AG04449 (cell line): Measurements from ENCODE around the gene AKAP1.

ENCODE experiments used
- CTCF ChIA-PET: fragments of 350-600 bp; formaldehyde crosslinking; extraction: SDS; loops from one replicate; lab custom pipeline; 2021; ENCODE audit warnings: antibody characterized with exemption; lab: Yijun Ruan, JAX
- POLR2A ChIA-PET: fragments of 400-600, 350-600 bp; formaldehyde crosslinking; extraction: SDS; loops from one replicate; lab custom pipeline; 2020; ENCODE audit warnings: antibody characterized with exemption, inconsistent platforms; lab: Yijun Ruan, JAX
- DNase-seq: peaks from one replicate; pipeline ENCODE4 v3.0.0-alpha.2; 2010; ENCODE audit warnings: low read depth, low spot score
- H3K4me3 ChIP-seq: 2 replicates; pipeline ENCODE4 v1.5.1; 2011; ENCODE audit warnings: low read depth, mild to moderate bottlenecking, control low read depth, low read length
- CTCF ChIP-seq: IDR thresholded peaks from one replicate; pipeline ENCODE4 v1.5.1; 2011; ENCODE audit warnings: mild to moderate bottlenecking, moderate library complexity, low read length, control low read depth, inconsistent platforms; ENCODE audit not compliant: insufficient read depth; ENCODE audit errors: missing control alignments

The AKAP1 gene

GRCh38 chr17:57146273-57146672 is 61.2 kb downstream of the AKAP1 start:
- POLR2A ChIA-PET, result no interaction called here
- no peak overlapping the region for H3K4me3 ChIP-seq
- no peak for DNase-seq
- CTCF ChIA-PET, result interaction anchor here (1.1 to 1.4 kb wide), 2 partner anchors 97 to 688 kb away, joined by 3 to 6 read pairs; no protein-coding TSS in a partner anchor
- TF ChIP-seq CTCF, result no peak

- DNase-seq, result no peak
- POLR2A ChIA-PET, result no interaction called here
- H3K4me3 ChIP-seq, result no peak overlapping the region
- no peak for TF ChIP-seq CTCF
- CTCF ChIA-PET, result no interaction called here
Observed at GRCh38 chr17:57151798-57152197, 66.8 kb downstream of the AKAP1 start.

GRCh38 chr17:57152967-57153528 is 68.0 kb downstream of the AKAP1 start:
- POLR2A ChIA-PET, result no interaction called here
- DNase-seq, result no peak
- CTCF ChIA-PET, result no interaction called here
- no peak overlapping the region for H3K4me3 ChIP-seq
- TF ChIP-seq CTCF, result no peak

- no peak for TF ChIP-seq CTCF
- ChIA-PET POLR2A (no interaction called here), CTCF (no interaction called here)
- H3K4me3 ChIP-seq, result no peak overlapping the region
- DNase-seq, result no peak
Observed at GRCh38 chr17:57154921-57155320, 69.9 kb downstream of the AKAP1 start.

GRCh38 chr17:57158325-57158724 is 73.3 kb downstream of the AKAP1 start:
- TF ChIP-seq CTCF, result no peak
- H3K4me3 ChIP-seq, result no peak overlapping the region
- ChIA-PET POLR2A (no interaction called here), CTCF (interaction anchor here (1.4 kb wide), 1 partner anchor 84 kb away, joined by 8 read pairs; no protein-coding TSS in a partner anchor)
- no peak for DNase-seq

GRCh38 chr17:57158795-57159194 is 73.7 kb downstream of the AKAP1 start:
- no peak for DNase-seq
- no peak overlapping the region for H3K4me3 ChIP-seq
- POLR2A ChIA-PET, result no interaction called here
- CTCF ChIA-PET, result interaction anchor here (1.4 kb wide), 1 partner anchor 84 kb away, joined by 8 read pairs; no protein-coding TSS in a partner anchor
- TF ChIP-seq CTCF, result no peak
